Activated CD8-positive, alpha-beta T cell treated with anti-CD3 and anti-CD28 coated beads, Interleukin-2, amount 10 ng/mL, durations not matched to agents 7 days and 5 days (primary cell): ENCODE results near the gene GCC2. TPM values are rescaled to one million over a fixed set of nuclear protein-coding genes. Genes with fewer than 3 reads are reported as not detected.

Experiments used
- ATAC-seq: fragments of 150-1000 bp; cut with Tn5 transposase; one replicate; pipeline ENCODE4 v1.10.0; 2021; ENCODE audit warnings: moderate library complexity
- CTCF ChIA-PET: fragments of 350-600 bp; sonication (Branson Sonifier 250); formaldehyde crosslinking; loops from one replicate; lab custom pipeline; 2021; ENCODE audit warnings: antibody characterized with exemption; lab: Charles Lee
- POLR2A ChIA-PET: fragments of 350-600 bp; sonication (Branson Sonifier 250); formaldehyde crosslinking; loops from one replicate; lab custom pipeline; 2021; ENCODE audit warnings: antibody characterized with exemption; lab: Charles Lee
- DNase-seq: peaks from one replicate; pipeline ENCODE4 v3.0.0-alpha.2; 2020
- H3K27ac Mint-ChIP-seq: one replicate; pipeline ENCODE4 v1.8.0; 2021; ENCODE audit warnings: mild to moderate bottlenecking, mixed read lengths
- H3K27me3 Mint-ChIP-seq: one replicate; pipeline ENCODE4 v1.8.0; 2021; ENCODE audit warnings: low read depth, mixed read lengths
- H3K36me3 Mint-ChIP-seq: one replicate; pipeline ENCODE4 v1.8.0; 2021; ENCODE audit warnings: low read depth, mixed read lengths
- H3K4me1 Mint-ChIP-seq: one replicate; pipeline ENCODE4 v1.8.0; 2021; ENCODE audit warnings: low read depth, mixed read lengths
- H3K4me3 Mint-ChIP-seq: one replicate; pipeline ENCODE4 v1.8.0; 2021; ENCODE audit warnings: mild to moderate bottlenecking, mixed read lengths
- H3K9me3 Mint-ChIP-seq: one replicate; pipeline ENCODE4 v1.8.0; 2022; ENCODE audit warnings: mixed read lengths; ENCODE audit not compliant: insufficient read depth
- total RNA-seq, 2 experiments: library from RNA; stranded (reverse); gene quantifications; one replicate each; pipeline ENCODE4 v1.2.3, GENCODE V29; 2021

The GCC2 gene
- 10 to 100 TPM; 38.8 to 41.4 TPM for total RNA-seq

GRCh38 chr2:108448678-108449409 lies at the start of gene GCC2:
TSS of gene GCC2 (plus strand) at chr2:108449206. CDS start at chr2:108449275, 69 bp downstream.
- Mint-ChIP-seq H3K9me3 (peaks cover 5% of the 10 kb centered on the region), H3K4me3 (peak within 1 kb of the TSS; percentile 92), H3K27me3 (no peaks in the 10 kb centered on the region), H3K36me3 (peaks cover 32% of the 10 kb centered on the region), H3K27ac (peak within 1 kb of the TSS; percentile 92), H3K4me1 (peaks cover 40% of the 10 kb centered on the region)
- DNase-seq (peak; percentile 97), ATAC-seq (peak; percentile 93)
- ChIA-PET CTCF (interaction anchor here (1.7 to 2.2 kb wide), 4 partner anchors 10 to 187 kb away, joined by 6 to 8 read pairs (median 8); no protein-coding TSS in a partner anchor), POLR2A (interaction anchor here (0.6 to 2.0 kb wide), 8 partner anchors 9 to 274 kb away, joined by 3 to 9 read pairs (median 4); partner anchors contain the start of gene LIMS1)

- POLR2A ChIA-PET: no interaction called here
- no peak overlapping the region for H3K27ac Mint-ChIP-seq
- H3K4me3 Mint-ChIP-seq: no peak overlapping the region
- peaks cover 3% of the 10 kb centered on the region for H3K27me3 Mint-ChIP-seq
- DNase-seq: no peak
- no peak for ATAC-seq
- H3K4me1 Mint-ChIP-seq: no peaks in the 10 kb centered on the region
- CTCF ChIA-PET: interaction anchor here (1.1 kb wide), 1 partner anchor 185 kb away, joined by 3 read pairs; no protein-coding TSS in a partner anchor
- no peaks in the 10 kb centered on the region for H3K36me3 Mint-ChIP-seq
- H3K9me3 Mint-ChIP-seq: peaks cover 16% of the 10 kb centered on the region
These were observed 49.5 kb upstream of the GCC2 start for GRCh38 chr2:108399479-108399878.

GRCh38 chr2:108401800-108402199 lies 47.2 kb upstream of the GCC2 start:
- Mint-ChIP-seq H3K4me1 (no peaks in the 10 kb centered on the region), H3K4me3 (no peak overlapping the region), H3K27ac (no peak overlapping the region), H3K27me3 (peaks cover 4% of the 10 kb centered on the region), H3K36me3 (no peaks in the 10 kb centered on the region), H3K9me3 (peaks cover 26% of the 10 kb centered on the region)
- DNase-seq (no peak), ATAC-seq (no peak)
- POLR2A ChIA-PET: no interaction called here
- CTCF ChIA-PET: interaction anchor here (1.2 kb wide), 1 partner anchor 68 kb away, joined by 3 read pairs; no protein-coding TSS in a partner anchor

- Mint-ChIP-seq H3K4me1 (no peaks in the 10 kb centered on the region), H3K27ac (no peak overlapping the region), H3K27me3 (peaks cover 7% of the 10 kb centered on the region), H3K9me3 (peaks cover 26% of the 10 kb centered on the region), H3K36me3 (no peaks in the 10 kb centered on the region), H3K4me3 (no peak overlapping the region)
- CTCF ChIA-PET: interaction anchor here (0.8 kb wide), 1 partner anchor 181 kb away, joined by 3 read pairs; no protein-coding TSS in a partner anchor
- POLR2A ChIA-PET: no interaction called here
- ATAC-seq (no peak), DNase-seq (no peak)
These were observed 45.5 kb upstream of the GCC2 start for GRCh38 chr2:108403494-108403893.

GRCh38 chr2:108404784-108405397 lies 44.1 kb upstream of the GCC2 start:
- no peak overlapping the region for H3K27ac Mint-ChIP-seq
- ChIA-PET POLR2A (no interaction called here), CTCF (no interaction called here)
- no peak overlapping the region for H3K4me3 Mint-ChIP-seq
- no peaks in the 10 kb centered on the region for H3K36me3 Mint-ChIP-seq
- peaks cover 24% of the 10 kb centered on the region for H3K9me3 Mint-ChIP-seq
- H3K4me1 Mint-ChIP-seq: no peaks in the 10 kb centered on the region
- peaks cover 12% of the 10 kb centered on the region for H3K27me3 Mint-ChIP-seq
- DNase-seq (no peak), ATAC-seq (no peak)

GRCh38 chr2:108407864-108408729 lies 40.9 kb upstream of the GCC2 start:
- ATAC-seq (no peak), DNase-seq (no peak)
- ChIA-PET POLR2A (no interaction called here), CTCF (interaction anchor here (0.6 kb wide), 1 partner anchor 10 kb away, joined by 3 read pairs; no protein-coding TSS in a partner anchor)
- Mint-ChIP-seq H3K27me3 (peaks cover 9% of the 10 kb centered on the region), H3K9me3 (peaks cover 16% of the 10 kb centered on the region), H3K27ac (no peak overlapping the region), H3K4me3 (no peak overlapping the region), H3K36me3 (no peaks in the 10 kb centered on the region), H3K4me1 (no peaks in the 10 kb centered on the region)

GRCh38 chr2:108409768-108410167 lies 39.2 kb upstream of the GCC2 start:
- Mint-ChIP-seq H3K27ac (no peak overlapping the region), H3K9me3 (peaks cover 13% of the 10 kb centered on the region), H3K36me3 (no peaks in the 10 kb centered on the region), H3K4me3 (no peak overlapping the region), H3K27me3 (peaks cover 13% of the 10 kb centered on the region), H3K4me1 (no peaks in the 10 kb centered on the region)
- ATAC-seq (no peak), DNase-seq (no peak)
- ChIA-PET POLR2A (no interaction called here), CTCF (no interaction called here)

- DNase-seq (no peak), ATAC-seq (no peak)
- CTCF ChIA-PET: no interaction called here
- POLR2A ChIA-PET: no interaction called here
- H3K27me3 Mint-ChIP-seq: peaks cover 9% of the 10 kb centered on the region
- no peaks in the 10 kb centered on the region for H3K36me3 Mint-ChIP-seq
- no peak overlapping the region for H3K27ac Mint-ChIP-seq
- H3K4me1 Mint-ChIP-seq: no peaks in the 10 kb centered on the region
- no peak overlapping the region for H3K4me3 Mint-ChIP-seq
- H3K9me3 Mint-ChIP-seq: no peaks in the 10 kb centered on the region
These were observed 35.9 kb upstream of the GCC2 start for GRCh38 chr2:108412995-108413710.

- no peaks in the 10 kb centered on the region for H3K9me3 Mint-ChIP-seq
- H3K36me3 Mint-ChIP-seq: no peaks in the 10 kb centered on the region
- POLR2A ChIA-PET: no interaction called here
- no peak overlapping the region for H3K4me3 Mint-ChIP-seq
- DNase-seq: no peak
- H3K27ac Mint-ChIP-seq: no peak overlapping the region
- H3K27me3 Mint-ChIP-seq: peaks cover 9% of the 10 kb centered on the region
- H3K4me1 Mint-ChIP-seq: no peaks in the 10 kb centered on the region
- CTCF ChIA-PET: no interaction called here
- no peak for ATAC-seq
These were observed 35.3 kb upstream of the GCC2 start for GRCh38 chr2:108413711-108414095.

GRCh38 chr2:108414256-108414876 lies 34.6 kb upstream of the GCC2 start:
- Mint-ChIP-seq H3K27ac (no peak overlapping the region), H3K4me3 (no peak overlapping the region), H3K27me3 (peaks cover 4% of the 10 kb centered on the region), H3K9me3 (no peaks in the 10 kb centered on the region), H3K36me3 (no peaks in the 10 kb centered on the region), H3K4me1 (no peaks in the 10 kb centered on the region)
- ChIA-PET POLR2A (no interaction called here), CTCF (no interaction called here)
- no peak for DNase-seq
- no peak for ATAC-seq

GRCh38 chr2:108414945-108415344 lies 34.1 kb upstream of the GCC2 start:
- H3K27ac Mint-ChIP-seq: no peak overlapping the region
- H3K4me1 Mint-ChIP-seq: no peaks in the 10 kb centered on the region
- ChIA-PET CTCF (no interaction called here), POLR2A (no interaction called here)
- H3K27me3 Mint-ChIP-seq: peaks cover 4% of the 10 kb centered on the region
- H3K9me3 Mint-ChIP-seq: no peaks in the 10 kb centered on the region
- ATAC-seq: no peak
- no peak for DNase-seq
- no peak overlapping the region for H3K4me3 Mint-ChIP-seq
- no peaks in the 10 kb centered on the region for H3K36me3 Mint-ChIP-seq
